ENCODE data around the gene KPNA3. TPM values are rescaled to one million over a fixed set of nuclear protein-coding genes. Genes with fewer than 3 reads are reported as not detected.

Gene KPNA3
- total RNA-seq, 1 donor from 2014 or later, result 26.4 TPM

DNA sequence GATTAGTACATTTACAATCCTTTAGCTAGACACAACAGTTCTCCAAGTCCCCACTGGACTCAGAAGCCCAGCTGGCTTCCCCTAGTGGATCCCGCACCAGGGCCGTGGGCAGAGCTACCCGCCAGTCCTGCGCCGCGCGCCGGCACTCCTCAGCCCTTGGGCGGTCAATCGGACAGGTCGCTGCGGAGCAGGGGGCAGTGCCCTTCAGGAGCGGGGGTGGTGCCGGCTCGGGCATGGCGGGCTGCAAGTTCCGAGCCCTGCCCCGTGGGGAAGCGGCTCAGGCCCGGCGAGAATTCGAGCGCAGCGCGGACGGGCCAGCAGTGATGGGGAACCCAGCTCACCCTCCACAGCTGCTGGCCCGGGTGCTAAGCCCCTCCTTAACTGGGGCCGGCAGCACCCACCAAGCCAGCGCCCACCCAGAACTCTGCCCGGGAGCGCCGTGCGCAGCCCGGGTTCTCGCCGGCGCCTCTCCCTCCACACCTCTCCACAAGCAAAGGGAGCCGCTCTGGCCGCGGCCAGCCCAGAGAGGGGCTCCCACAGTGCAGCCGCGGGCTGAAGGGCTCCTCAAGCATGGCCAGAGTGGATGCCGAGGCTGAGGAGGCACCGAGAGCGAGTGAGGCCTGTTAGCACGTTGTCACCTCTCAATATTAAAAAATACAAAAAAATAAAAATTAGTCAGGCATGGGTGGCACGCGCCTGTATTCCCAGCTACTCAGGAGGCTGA, 114.1 kb downstream of the KPNA3 start:
- no peak for DNase-seq (ENCODE audit: low spot score)

DNA sequence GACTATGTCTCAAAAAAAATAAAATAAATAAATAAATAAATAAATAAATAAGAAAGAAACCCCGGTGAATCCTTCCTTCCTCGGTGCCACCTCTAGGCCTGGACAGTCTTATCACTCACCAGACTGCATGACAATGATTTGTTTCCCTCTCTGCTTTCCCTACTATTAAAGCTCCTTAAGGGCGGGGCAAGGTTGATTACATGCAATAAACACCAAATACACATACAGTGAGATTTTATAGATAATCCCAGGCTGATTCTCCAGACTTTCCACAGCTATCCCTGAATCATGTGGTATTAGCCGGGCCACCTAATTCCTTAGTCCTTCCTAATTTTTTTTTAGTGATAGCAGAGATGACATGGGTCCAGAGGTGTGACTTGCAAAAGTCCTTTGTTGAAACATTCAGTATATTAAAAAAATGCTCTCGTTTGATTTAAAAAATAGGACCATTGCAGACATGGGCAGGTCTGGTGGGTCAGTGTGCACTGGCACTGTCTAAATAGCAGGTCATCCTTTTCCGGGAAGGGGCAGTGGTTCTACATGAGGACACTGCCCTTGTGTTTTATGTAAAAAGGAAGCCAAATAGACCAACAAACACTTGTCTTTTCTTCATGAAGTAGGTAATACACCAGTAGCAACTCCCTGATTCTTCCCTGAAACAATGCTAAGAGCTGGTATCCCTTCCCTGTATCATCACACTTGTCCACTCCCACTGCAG, 115.7 kb downstream of the KPNA3 start:
- DNase-seq (ENCODE audit: low spot score), result no peak

- DNase-seq (ENCODE audit: low spot score), result no peak
Observed at GRCh38 chr13:49670828-49671227, 121.7 kb downstream of the KPNA3 start.

- no peak for DNase-seq (ENCODE audit: low spot score)
Observed at GRCh38 chr13:49669735-49670309, 122.7 kb downstream of the KPNA3 start.

GRCh38 chr13:49667773-49668172, 124.7 kb downstream of the KPNA3 start:
- no peak for DNase-seq (ENCODE audit: low spot score)

- no peak for DNase-seq (ENCODE audit: low spot score)
Observed at GRCh38 chr13:49664606-49665005, 127.9 kb downstream of the KPNA3 start.

- DNase-seq (ENCODE audit: low spot score), result no peak
Observed at GRCh38 chr13:49657241-49657641, 135.2 kb downstream of the KPNA3 start.

- DNase-seq (ENCODE audit: low spot score), result no peak
Observed at GRCh38 chr13:49655906-49656305, 136.6 kb downstream of the KPNA3 start.

GRCh38 chr13:49654011-49654410, 138.5 kb downstream of the KPNA3 start:
- DNase-seq (ENCODE audit: low spot score), result no peak

DNA sequence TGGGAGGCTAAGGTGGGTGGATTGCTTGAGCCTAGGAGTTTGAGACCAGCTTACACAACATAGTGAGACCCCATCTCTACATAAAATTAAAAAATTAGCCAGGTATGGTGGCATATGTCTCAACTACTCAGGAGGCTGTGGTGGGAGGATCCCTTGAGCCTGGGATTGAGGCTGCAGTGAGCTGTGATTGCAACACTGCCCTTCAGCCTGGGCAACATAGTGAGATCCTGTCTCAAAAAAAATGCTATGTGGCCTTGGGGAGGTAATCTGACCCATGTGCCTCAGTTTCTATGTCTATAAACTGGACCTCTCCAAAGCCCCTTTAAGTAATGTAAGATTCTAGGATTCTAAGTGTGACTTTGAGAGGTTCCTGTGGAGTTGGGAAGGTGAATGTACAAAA, 139.0 kb downstream of the KPNA3 start:
- DNase-seq (ENCODE audit: low spot score), result no peak

DNA sequence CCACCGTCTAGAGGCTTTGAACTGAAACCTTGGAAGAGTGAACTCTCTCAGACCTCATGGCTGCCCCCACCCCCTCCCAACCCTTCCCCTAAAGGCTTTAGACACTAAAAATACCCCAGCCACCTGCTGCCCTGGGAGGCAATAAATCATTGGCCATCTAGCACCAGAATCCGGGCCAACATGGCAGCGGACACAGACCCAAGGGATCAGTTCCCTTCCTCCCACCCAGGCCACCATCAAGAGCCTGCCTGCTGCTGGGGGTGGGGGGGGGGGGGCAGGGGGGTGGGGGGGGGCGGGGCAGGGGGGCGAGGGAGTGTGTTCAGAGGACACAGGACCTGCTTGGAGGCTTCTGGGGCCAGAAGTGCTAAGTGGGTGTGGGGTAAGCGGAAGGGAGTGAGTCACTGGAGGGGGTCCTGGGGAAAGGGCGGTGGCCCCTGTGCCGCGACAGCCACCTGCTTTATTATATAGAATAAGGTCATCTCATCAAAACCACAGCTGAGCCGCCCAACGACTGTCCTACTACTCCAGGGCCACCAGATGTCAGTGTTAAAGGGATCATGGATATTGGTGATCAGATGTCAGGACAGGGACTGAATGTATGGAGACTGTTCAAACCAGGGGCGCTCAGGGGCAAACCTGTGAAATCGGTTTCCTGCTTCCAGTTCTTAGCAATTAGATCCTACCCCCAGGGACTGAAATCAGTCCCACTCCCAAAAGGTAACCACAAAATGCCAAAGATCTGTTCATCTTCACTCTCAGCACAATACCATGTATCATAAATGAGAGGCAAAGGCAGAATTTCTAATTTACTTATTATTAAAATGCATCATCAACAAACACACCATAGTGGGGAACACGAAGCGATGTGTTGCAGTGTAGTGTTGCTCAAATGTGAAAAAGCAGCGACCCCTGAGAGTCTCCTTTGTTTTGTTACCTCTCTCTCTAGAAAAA, 139.9 kb downstream of the KPNA3 start:
- peak; percentile 46 for DNase-seq (ENCODE audit: low spot score)

DNA sequence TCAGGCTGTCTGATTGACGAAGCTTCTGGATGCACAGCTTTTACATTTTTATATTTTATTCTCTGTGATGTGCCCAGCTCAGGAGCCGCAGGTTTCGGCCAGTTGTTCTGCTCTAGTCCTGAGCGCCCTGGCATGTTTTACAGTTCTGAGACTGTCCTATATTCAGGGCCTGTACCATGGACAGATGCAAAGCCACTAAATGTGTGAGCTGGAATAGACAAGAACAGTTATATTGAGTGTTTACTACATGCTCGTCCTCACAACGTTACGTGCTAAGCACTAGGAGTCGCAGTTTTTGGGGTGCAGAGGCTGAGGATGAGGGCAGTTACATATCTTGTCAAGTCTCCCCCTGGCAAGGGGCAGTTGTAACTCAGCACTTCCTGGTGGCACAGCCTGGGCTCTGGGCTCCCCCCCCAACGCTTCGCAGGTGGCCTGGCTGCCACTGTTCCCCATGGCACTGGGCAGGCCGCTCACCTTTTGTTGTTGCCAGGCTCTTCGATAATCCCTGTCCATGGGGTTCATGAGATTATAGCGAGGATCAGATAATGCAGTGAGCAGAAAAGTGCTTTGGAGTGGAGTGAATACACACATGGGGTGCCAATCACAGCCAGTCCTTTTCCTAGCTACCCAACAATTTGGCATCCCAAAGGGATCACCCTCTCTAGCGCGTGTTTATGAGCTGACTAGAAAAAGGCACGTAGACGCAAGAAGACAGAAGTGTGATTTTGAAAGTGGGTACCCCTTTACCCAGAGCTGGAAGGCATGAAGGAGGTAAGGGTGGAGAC, 140.7 kb downstream of the KPNA3 start:
- DNase-seq (ENCODE audit: low spot score), result no peak

DNA sequence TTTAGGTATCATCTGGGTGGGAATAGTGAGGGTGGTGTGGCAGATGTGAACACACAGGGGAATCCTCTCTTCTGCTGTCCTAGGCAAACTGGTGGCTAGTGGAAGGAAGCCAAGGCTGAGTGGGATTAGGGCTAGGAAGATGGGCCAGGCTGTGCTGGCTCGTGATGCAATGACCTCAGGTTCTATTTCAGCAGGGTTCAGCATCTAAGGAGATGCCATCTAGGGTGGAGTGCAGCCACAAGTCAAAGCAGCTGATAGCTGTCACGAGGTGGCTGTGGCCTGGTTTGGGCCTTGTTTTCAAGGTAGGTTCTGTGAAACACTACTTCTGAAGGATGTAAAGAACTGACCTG, 142.5 kb downstream of the KPNA3 start:
- no peak for DNase-seq (ENCODE audit: low spot score)

Other genes with a start within 250 kb of the KPNA3 start
- 12.2 TPM for gene RCBTB1, start 207.1 kb downstream of the KPNA3 start, total RNA-seq
- 1.7 TPM for gene ARL11, start 164.2 kb downstream of the KPNA3 start, total RNA-seq
- 51.5 TPM for gene EBPL, start 101.2 kb downstream of the KPNA3 start, total RNA-seq
- gene SPRYD7, start 143.7 kb upstream of the KPNA3 start, total RNA-seq, result 9.4 TPM
- gene TRIM13, start 204.4 kb upstream of the KPNA3 start, total RNA-seq, result 29.5 TPM
- gene KCNRG, start 222.8 kb upstream of the KPNA3 start, total RNA-seq, result 1.6 TPM

Measured in ureter (tissue), 1 donor.